HepG2 (cell line): ENCODE data around the gene TOR2A.

Source experiments
- ELF3 ChIP-seq: IDR thresholded peaks from 2 replicates; pipeline ENCODE4 v1.6.1; 2016; ENCODE audit warnings: missing genetic modification reagents, missing compliant biosample characterization
- HDAC2 ChIP-seq: sonication (generic); formaldehyde crosslinking; IDR thresholded peaks from 2 replicates; pipeline ENCODE4 v1.4.0; 2020; ENCODE audit warnings: missing genetic modification reagents
- POLR2AphosphoS5 ChIP-seq: IDR thresholded peaks from 2 replicates; pipeline ENCODE4 v1.6.1; 2012; ENCODE audit warnings: low read depth, low read length
- ZNF24 ChIP-seq: fragments of 450-650 bp; IDR thresholded peaks from 2 replicates; pipeline ENCODE4 v1.6.1; 2017; ENCODE audit warnings: antibody characterized with exemption, mild to moderate bottlenecking
- TF ChIP-seq, protein P1 (sequence below): sonication (generic); formaldehyde crosslinking; IDR thresholded peaks from 2 replicates; pipeline ENCODE4 v1.4.0; 2020; ENCODE audit warnings: missing genetic modification reagents

DNA sequence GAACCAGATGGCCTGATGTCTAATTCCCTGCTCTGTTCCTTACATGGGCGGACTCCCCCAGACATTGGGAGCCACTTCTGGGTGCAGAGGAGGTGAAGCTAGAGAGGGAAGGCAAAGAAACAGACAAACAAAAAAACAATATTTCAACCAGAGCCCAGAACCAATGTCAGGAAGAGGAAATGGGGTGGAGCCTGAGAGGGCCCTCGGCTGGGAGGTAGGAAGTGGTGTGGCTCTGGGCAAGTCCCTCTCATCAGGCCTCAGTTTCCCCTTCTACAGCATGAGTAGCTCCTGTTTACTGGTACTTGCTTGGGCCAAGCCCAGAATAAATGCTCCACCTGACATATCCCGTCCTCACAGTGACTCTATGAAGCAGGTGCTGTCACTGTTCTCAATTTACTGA, 32.3 kb upstream of the TOR2A start:
- TF ChIP-seq HDAC2 (CRISPR knock-in tag) = no peak
- TF ChIP-seq, protein P1, sequence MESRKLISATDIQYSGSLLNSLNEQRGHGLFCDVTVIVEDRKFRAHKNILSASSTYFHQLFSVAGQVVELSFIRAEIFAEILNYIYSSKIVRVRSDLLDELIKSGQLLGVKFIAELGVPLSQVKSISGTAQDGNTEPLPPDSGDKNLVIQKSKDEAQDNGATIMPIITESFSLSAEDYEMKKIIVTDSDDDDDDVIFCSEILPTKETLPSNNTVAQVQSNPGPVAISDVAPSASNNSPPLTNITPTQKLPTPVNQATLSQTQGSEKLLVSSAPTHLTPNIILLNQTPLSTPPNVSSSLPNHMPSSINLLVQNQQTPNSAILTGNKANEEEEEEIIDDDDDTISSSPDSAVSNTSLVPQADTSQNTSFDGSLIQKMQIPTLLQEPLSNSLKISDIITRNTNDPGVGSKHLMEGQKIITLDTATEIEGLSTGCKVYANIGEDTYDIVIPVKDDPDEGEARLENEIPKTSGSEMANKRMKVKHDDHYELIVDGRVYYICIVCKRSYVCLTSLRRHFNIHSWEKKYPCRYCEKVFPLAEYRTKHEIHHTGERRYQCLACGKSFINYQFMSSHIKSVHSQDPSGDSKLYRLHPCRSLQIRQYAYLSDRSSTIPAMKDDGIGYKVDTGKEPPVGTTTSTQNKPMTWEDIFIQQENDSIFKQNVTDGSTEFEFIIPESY (CRISPR knock-in tag) = no peak
- no peak for TF ChIP-seq ELF3 (CRISPR knock-in tag)
- TF ChIP-seq ZNF24 = no peak
- TF ChIP-seq POLR2AphosphoS5 = no peak
